NCI-H187 (cell line): Measurements from ENCODE around the gene RBM19.

Experiments
- DNase-seq, 2 experiments: peaks; one replicate each; lab custom pipeline; 2025; lab: John Stamatoyannopoulos, UW

RBM19 gene

DNA sequence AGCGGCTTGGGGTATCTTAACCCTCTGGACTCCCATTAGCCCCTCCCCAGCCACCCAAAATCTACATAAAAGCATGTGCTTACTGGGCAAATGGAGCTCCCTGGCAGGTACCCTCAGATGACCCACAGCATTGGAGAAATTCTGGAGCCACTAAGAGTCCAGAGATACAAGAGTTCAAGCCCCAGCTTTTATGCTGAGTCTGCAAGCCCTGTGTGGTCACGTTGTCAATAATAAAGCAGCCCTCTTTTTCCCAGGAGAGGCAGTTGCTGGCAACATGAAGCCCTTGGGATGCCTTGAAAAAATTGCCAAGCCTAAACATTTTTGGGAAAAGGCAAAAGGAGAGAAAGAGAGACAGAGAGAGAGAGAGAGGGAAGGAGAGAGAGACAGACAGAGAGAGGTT, 83.4 kb downstream of the RBM19 start:
- no peak for DNase-seq

GRCh38 chr12:113880988-113881962, 84.8 kb downstream of the RBM19 start:
- DNase-seq: peak; percentile 55 to 57

- peak; percentile 80 to 82 for DNase-seq
Observed at GRCh38 chr12:113880326-113880725, 85.8 kb downstream of the RBM19 start.

DNA sequence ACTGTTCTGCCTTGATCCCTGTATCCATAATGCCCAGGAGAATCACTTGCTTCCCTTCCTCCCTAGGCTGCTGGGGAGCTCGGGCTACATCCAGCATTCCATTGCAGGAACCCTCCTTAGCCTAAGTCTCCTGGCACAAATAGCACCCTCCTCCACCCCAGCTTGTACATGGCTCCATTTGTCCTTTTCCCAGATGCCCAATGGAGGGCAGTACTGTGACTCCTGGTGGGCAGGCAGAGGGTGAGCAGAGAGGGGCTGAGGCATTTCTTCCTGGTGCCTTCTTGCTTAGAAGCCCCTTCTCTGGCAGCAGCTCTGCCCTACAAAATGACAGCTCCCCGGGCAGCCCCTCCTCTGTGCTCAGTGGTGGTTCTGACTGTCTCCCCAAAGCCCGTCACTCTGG, 86.5 kb downstream of the RBM19 start:
- DNase-seq: no peak

- no peak for DNase-seq
Observed at GRCh38 chr12:113877607-113878006, 88.5 kb downstream of the RBM19 start.

GRCh38 chr12:113876160-113876559, 90.0 kb downstream of the RBM19 start:
- DNase-seq: no peak

DNA sequence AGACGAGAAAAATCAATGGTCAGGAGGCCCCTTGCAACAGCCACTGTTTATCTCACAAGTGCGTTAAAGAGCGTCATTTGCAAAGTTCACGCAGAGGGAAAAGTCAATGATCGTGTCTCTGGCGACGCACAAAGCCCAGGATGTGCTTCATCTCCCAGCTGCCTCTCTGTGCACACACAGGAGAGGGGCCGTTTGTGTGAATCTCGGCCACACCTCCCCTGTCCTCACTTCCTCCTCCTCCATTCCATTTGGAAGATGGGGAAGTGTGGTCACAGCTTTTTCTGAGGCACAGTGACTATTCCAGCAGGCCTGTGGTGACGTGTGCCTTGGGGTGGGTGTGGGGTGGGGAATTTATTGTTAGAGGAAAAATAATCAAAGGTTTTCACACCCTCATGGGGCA, 90.4 kb downstream of the RBM19 start:
- DNase-seq: no peak

- no peak for DNase-seq
Observed at GRCh38 chr12:113874999-113875561, 91.0 kb downstream of the RBM19 start.

DNA sequence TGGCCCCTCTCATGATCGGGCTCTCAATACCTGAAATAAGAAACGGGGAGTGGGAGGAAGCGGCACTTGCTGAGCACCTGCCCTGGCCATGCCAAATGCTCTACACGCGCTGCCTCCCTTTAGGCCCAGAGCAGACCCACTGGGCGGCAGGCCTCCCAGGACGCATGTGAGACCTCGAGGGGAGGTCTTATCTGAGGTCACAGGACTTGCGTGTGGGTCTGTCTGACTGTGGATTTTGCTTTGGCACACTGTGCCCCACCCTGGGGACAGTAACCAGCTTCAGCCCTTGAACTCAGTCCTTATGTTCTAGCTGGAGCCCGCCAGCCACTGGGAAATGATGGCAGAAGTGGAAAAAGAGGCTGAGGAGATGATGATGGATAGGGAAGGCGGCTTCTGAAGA, 91.8 kb downstream of the RBM19 start:
- DNase-seq: no peak

DNA sequence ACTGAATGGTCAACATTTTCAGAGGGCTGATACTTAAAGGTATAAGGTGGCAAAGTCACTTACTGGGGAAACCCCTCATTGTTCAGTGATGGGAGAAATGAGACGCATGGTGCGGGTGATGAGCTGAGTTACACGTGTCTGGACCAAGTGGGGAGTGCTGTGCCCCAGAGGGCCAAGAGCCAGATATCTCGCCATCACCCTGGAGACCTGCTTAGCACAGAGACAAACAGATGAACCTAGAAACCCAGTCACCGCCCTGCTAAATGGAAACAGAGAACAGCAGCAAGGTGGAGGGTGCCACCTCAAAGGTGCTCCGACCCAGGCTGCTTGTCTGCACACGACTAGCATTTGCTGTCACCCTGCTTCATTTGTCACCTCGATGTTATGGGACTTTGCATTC, 92.4 kb downstream of the RBM19 start:
- no peak for DNase-seq

- no peak for DNase-seq
Observed at GRCh38 chr12:113870890-113871289, 95.2 kb downstream of the RBM19 start.

DNA sequence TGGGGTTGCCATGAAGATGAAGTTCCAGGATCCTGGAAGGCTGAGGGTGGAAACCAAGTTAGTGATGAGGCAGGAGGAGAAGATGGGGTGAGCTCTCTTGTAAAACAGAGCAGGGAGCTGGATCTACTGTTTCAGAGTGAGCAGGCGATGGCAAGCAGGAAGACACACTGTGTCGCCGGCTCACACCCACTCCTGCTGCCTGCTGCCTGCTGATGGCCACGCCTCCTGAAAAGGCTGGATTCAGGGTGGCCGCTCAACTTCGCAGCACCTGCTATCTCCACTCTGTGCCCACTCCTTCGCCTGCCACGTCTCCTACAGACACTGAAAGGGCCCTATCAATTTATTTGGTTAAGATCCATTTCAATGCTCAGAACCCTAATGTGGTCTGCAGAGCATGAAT, 96.1 kb downstream of the RBM19 start:
- DNase-seq: no peak

DNA sequence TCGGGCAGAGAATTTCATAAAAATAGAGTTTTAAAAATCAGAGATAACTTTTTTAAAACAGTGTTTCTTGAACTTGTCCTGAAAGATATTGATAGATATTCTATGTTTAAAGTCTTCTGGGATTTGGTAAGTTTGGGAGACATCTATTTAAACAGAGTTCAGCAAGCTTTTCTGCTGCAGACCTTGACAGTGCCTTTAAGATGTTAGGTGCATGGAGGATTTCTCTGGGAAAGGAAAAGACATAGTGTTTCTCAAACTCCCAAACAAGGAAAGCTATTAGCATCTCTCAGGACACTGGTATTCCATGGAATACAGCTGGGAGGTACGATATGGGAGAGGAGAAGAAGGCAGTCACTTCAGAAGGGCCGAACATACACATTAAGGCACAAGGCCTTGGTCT, 97.8 kb downstream of the RBM19 start:
- DNase-seq: no peak

GRCh38 chr12:113867258-113867657, 98.9 kb downstream of the RBM19 start:
- no peak for DNase-seq

DNA sequence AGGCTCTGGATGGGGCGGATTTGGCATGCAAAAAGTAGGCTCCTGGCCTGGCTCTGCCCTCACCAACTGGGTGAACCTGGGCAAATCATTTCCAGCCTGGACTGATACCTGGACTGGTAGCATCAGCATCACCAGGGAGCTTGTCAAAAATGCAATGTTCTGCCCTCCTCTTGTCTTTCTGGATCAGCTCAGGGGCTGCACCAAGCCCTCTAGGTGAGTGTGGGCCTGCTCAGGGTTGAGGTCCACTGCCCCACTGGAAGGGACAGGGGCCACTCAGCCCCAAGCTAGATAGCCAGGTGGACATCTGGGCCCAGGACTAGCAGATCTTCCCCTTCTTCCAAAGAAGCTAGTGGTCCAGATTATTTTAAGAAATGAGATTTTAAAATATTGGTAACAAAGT, 99.6 kb downstream of the RBM19 start:
- DNase-seq: no peak

DNA sequence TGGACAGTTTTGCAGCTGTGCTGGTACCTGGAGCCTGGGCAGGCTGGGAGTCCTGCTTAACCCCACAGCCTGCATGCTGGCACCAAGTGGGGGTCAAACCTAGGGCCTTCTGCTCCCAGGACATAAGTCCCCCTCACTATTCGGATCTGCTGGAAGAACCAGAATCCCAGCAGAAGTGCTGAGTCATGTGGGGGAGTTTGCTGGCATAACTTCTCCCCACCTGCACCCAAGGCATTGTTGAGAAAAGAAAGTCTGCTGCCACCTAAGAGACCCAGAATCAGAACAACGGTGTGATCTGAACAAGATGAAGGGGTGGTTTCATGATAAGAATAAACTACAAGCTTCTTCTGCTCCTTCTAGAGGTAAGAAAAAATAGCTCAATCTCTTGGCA, 102.7 kb downstream of the RBM19 start:
- DNase-seq: no peak

GRCh38 chr12:113862590-113863454, 103.3 kb downstream of the RBM19 start:
- DNase-seq: no peak

- no peak for DNase-seq
Observed at GRCh38 chr12:113861708-113862312, 104.3 kb downstream of the RBM19 start.

GRCh38 chr12:113860950-113861349, 105.2 kb downstream of the RBM19 start:
- no peak for DNase-seq

- DNase-seq: peak; percentile 58 to 83
Observed at GRCh38 chr12:113860059-113860820, 105.9 kb downstream of the RBM19 start.

- no peak for DNase-seq
Observed at GRCh38 chr12:113858841-113859386, 107.2 kb downstream of the RBM19 start.
